ENCODE results near the gene ATXN2. TPM values are rescaled to one million over a fixed set of nuclear protein-coding genes. Genes with fewer than 3 reads are reported as not detected.

Gene ATXN2
- total RNA-seq, 1 donor from 2014 or later = 25.0 TPM

- peaks cover 0 to 7% of the 10 kb centered on the region in 2 donors for H3K4me1 ChIP-seq
- TF ChIP-seq CTCF (IDR thresholded peaks at IDR 0.05) = no peak
- no peak overlapping the region for H3K4me3 ChIP-seq
- H3K27me3 ChIP-seq = no peaks in the 10 kb centered on the region
- H3K9me3 ChIP-seq = no peaks in the 10 kb centered on the region
- no peak overlapping the region for H3K27ac ChIP-seq
- DNase-seq (ENCODE audit: low spot score in 2 of 2) = no peak
- intact Hi-C loops (cut with DNase I) = no loop called here
- H3K36me3 ChIP-seq = peaks cover 14 to 17% of the 10 kb centered on the region in 2 donors
Observed at GRCh38 chr12:111424189-111424792, 174.8 kb downstream of the ATXN2 start.

- Histone ChIP-seq H3K27me3 (no peaks in the 10 kb centered on the region), H3K36me3 (peaks cover 25 to 26% of the 10 kb centered on the region in 2 donors), H3K4me3 (no peak overlapping the region), H3K27ac (no peak overlapping the region), H3K4me1 (no peaks in the 10 kb centered on the region), H3K9me3 (no peaks in the 10 kb centered on the region)
- TF ChIP-seq CTCF (IDR thresholded peaks at IDR 0.05) = no peak
- intact Hi-C loops (cut with DNase I) = no loop called here
- DNase-seq (ENCODE audit: low spot score in 2 of 2) = no peak
Observed at GRCh38 chr12:111420494-111420893, 178.6 kb downstream of the ATXN2 start.

GRCh38 chr12:111419784-111420183 lies 179.3 kb downstream of the ATXN2 start:
- no peak for TF ChIP-seq CTCF (IDR thresholded peaks at IDR 0.05)
- Histone ChIP-seq H3K9me3 (no peaks in the 10 kb centered on the region), H3K27me3 (no peaks in the 10 kb centered on the region), H3K4me1 (no peaks in the 10 kb centered on the region), H3K4me3 (no peak overlapping the region), H3K36me3 (peaks cover 25 to 26% of the 10 kb centered on the region in 2 donors), H3K27ac (no peak overlapping the region)
- intact Hi-C loops (cut with DNase I) = no loop called here
- DNase-seq (ENCODE audit: low spot score in 2 of 2) = no peak

- H3K27me3 ChIP-seq = no peaks in the 10 kb centered on the region
- intact Hi-C loops (cut with DNase I) = no loop called here
- peaks cover 25 to 26% of the 10 kb centered on the region in 2 donors for H3K36me3 ChIP-seq
- H3K4me3 ChIP-seq = no peak overlapping the region
- DNase-seq (ENCODE audit: low spot score in 2 of 2) = no peak
- H3K27ac ChIP-seq = no peak overlapping the region
- H3K9me3 ChIP-seq = no peaks in the 10 kb centered on the region
- no peaks in the 10 kb centered on the region for H3K4me1 ChIP-seq
- no peak for TF ChIP-seq CTCF (IDR thresholded peaks at IDR 0.05)
Observed at GRCh38 chr12:111418594-111418880, 180.6 kb downstream of the ATXN2 start.

- Histone ChIP-seq H3K9me3 (no peaks in the 10 kb centered on the region), H3K4me1 (peaks cover 0 to 1% of the 10 kb centered on the region in 2 donors), H3K27ac (no peak overlapping the region), H3K27me3 (no peaks in the 10 kb centered on the region), H3K36me3 (peaks cover 25 to 26% of the 10 kb centered on the region in 2 donors), H3K4me3 (no peak overlapping the region)
- no peak for TF ChIP-seq CTCF (IDR thresholded peaks at IDR 0.05)
- no peak for DNase-seq (ENCODE audit: low spot score in 2 of 2)
- intact Hi-C loops (cut with DNase I) = no loop called here
Observed at GRCh38 chr12:111417784-111418593, 181.1 kb downstream of the ATXN2 start.
